MCF 10A (cell line): ENCODE data around the gene DEXI. TPM values are rescaled to one million over a fixed set of nuclear protein-coding genes. Genes with fewer than 3 reads are reported as not detected.
A peak's percentile ranks its signal among the peaks of the same experiment; 100 is the strongest.
"Not testable (repeated sequence)": the region's sequence is repeated elsewhere in the genome, so short reads cannot be mapped to it uniquely, and the experiment has no call there.

Experiments used
- BruUV-seq: library from RNA; stranded (reverse); fragments of 400-500 nt; replicated peaks from 2 replicates; lab custom pipeline; 2021; lab: Mats Ljungman, UMichigan
- CTCF ChIA-PET: fragments of 300-600 bp; sonication (Branson Sonifier 250); formaldehyde crosslinking; extraction: SDS; loops from one replicate; lab custom pipeline; 2021; ENCODE audit warnings: antibody characterized with exemption, inconsistent platforms; lab: Yijun Ruan, JAX
- POLR2A ChIA-PET: fragments of 300-600, 350-650 bp; sonication (Branson Sonifier 250); formaldehyde crosslinking; extraction: SDS; loops from one replicate; lab custom pipeline; 2020; ENCODE audit warnings: antibody characterized with exemption, inconsistent platforms; lab: Yijun Ruan, JAX
- DNase-seq: peaks from one replicate; pipeline ENCODE4 v3.0.0-alpha.2; 2018; ENCODE audit not compliant: unreplicated experiment
- H3K27ac Mint-ChIP-seq: one replicate; pipeline ENCODE4 v1.8.0; 2022; ENCODE audit warnings: mild to moderate bottlenecking, low read depth, mixed read lengths; ENCODE audit not compliant: unreplicated experiment
- H3K27me3 Mint-ChIP-seq: one replicate; pipeline ENCODE4 v1.8.0; 2022; ENCODE audit warnings: mixed read lengths; ENCODE audit not compliant: insufficient read depth, unreplicated experiment
- H3K36me3 Mint-ChIP-seq: one replicate; pipeline ENCODE4 v1.8.0; 2022; ENCODE audit warnings: mild to moderate bottlenecking, moderate library complexity, mixed read lengths; ENCODE audit not compliant: insufficient read depth, unreplicated experiment
- H3K4me1 Mint-ChIP-seq: one replicate; pipeline ENCODE4 v1.8.0; 2022; ENCODE audit warnings: mixed read lengths; ENCODE audit not compliant: insufficient read depth, unreplicated experiment
- H3K4me3 Mint-ChIP-seq: one replicate; pipeline ENCODE4 v1.8.0; 2022; ENCODE audit warnings: mild to moderate bottlenecking, moderate library complexity, mixed read lengths; ENCODE audit not compliant: unreplicated experiment
- H3K9me3 Mint-ChIP-seq: one replicate; pipeline ENCODE4 v1.8.0; 2022; ENCODE audit warnings: mixed read lengths; ENCODE audit not compliant: unreplicated experiment
- CTCF ChIP-seq: fragments of 200-600 bp; IDR thresholded peaks from one replicate; pipeline ENCODE4 v1.8.0; 2022; ENCODE audit warnings: antibody characterized with exemption, mild to moderate bottlenecking; ENCODE audit not compliant: unreplicated experiment
- intact Hi-C: fragments of 100-400 bp; cut with micrococcal nuclease; formaldehyde crosslinking; loops from 2 replicates; pipeline ENCODE4 v1.14.1; 2022
- total RNA-seq: library from RNA; stranded (reverse); gene quantifications from 2 replicates; pipeline ENCODE4 v1.2.3, GENCODE V29; 2022

DEXI gene
- total RNA-seq, 1 experiment from 2014 or later, result 24.1 TPM

GRCh38 chr16:10945065-10945787, 3.0 kb upstream of the DEXI start:
- Mint-ChIP-seq H3K27me3 (no peaks in the 10 kb centered on the region), H3K4me3 (peak overlapping the region; percentile 81), H3K36me3 (no peaks in the 10 kb centered on the region), H3K9me3 (no peaks in the 10 kb centered on the region), H3K27ac (peak overlapping the region; percentile 66), H3K4me1 (peaks cover 56% of the 10 kb centered on the region)
- ChIA-PET CTCF (interaction anchor here (0.7 to 2.4 kb wide), 4 partner anchors 9 to 483 kb away, joined by 3 to 15 read pairs (median 4); no protein-coding TSS in a partner anchor), POLR2A (interaction anchor here (0.8 to 2.1 kb wide), 8 partner anchors 8 to 1854 kb away, joined by 3 to 11 read pairs (median 3); partner anchors contain the start of genes HAPSTR1 and SOCS1)
- intact Hi-C loops, result no loop called here
- DNase-seq, result no peak
- TF ChIP-seq CTCF, result no peak
- no TSS peak for BruUV-seq

GRCh38 chr16:10944249-10945064, 2.2 kb upstream of the DEXI start, which contains the start of gene CLEC16A:
Gene CLEC16A (plus strand): TSS chr16:10944564. CDS start chr16:10944718, 154 bp downstream.
- Mint-ChIP-seq H3K27ac (peak within 1 kb of the TSS; percentile 66), H3K9me3 (no peaks in the 10 kb centered on the region), H3K36me3 (no peaks in the 10 kb centered on the region), H3K4me3 (peak within 1 kb of the TSS; percentile 94), H3K4me1 (peaks cover 56% of the 10 kb centered on the region), H3K27me3 (no peaks in the 10 kb centered on the region)
- POLR2A ChIA-PET, result interaction anchor here (0.6 to 2.1 kb wide), 15 partner anchors 9 to 1853 kb away, joined by 3 to 11 read pairs (median 3); partner anchors contain the start of genes ATF7IP2, HAPSTR1 and SOCS1
- no peak for TF ChIP-seq CTCF
- BruUV-seq, result TSS peak; percentile 64
- intact Hi-C loops, result loop anchor here (5.0 kb wide), 1 partner anchor 82 kb away; no protein-coding TSS in a partner anchor
- peak; percentile 95 for DNase-seq
- CTCF ChIA-PET, result interaction anchor here (0.7 to 2.4 kb wide), 3 partner anchors 10 to 482 kb away, joined by 3 to 15 read pairs (median 3); no protein-coding TSS in a partner anchor

GRCh38 chr16:10943064-10943353, 741 bp upstream of the DEXI start:
- intact Hi-C loops, result loop anchor here (5.0 kb wide), 1 partner anchor 81 kb away; no protein-coding TSS in a partner anchor
- TF ChIP-seq CTCF, result no peak
- Mint-ChIP-seq H3K27me3 (no peaks in the 10 kb centered on the region), H3K27ac (no peak overlapping the region), H3K4me1 (peaks cover 62% of the 10 kb centered on the region), H3K9me3 (no peaks in the 10 kb centered on the region), H3K36me3 (peaks cover 5% of the 10 kb centered on the region), H3K4me3 (peak overlapping the region; percentile 94)
- no TSS peak for BruUV-seq
- no peak for DNase-seq
- CTCF ChIA-PET, result interaction anchor here (0.6 to 0.8 kb wide), 3 partner anchors 20 to 761 kb away, joined by 3 to 4 read pairs (median 3); no protein-coding TSS in a partner anchor
- POLR2A ChIA-PET, result interaction anchor here (1.2 kb wide), 1 partner anchor 21 kb away, joined by 3 read pairs; no protein-coding TSS in a partner anchor

GRCh38 chr16:10941935-10942351, 325 bp downstream of the DEXI start:
- intact Hi-C loops, result loop anchor here (5.0 kb wide), 1 partner anchor 80 kb away; no protein-coding TSS in a partner anchor
- POLR2A ChIA-PET, result interaction anchor here (0.7 to 2.4 kb wide), 5 partner anchors 15 to 198 kb away, joined by 3 to 6 read pairs (median 3); partner anchors contain the start of gene NUBP1
- H3K9me3 Mint-ChIP-seq, H3K27me3 Mint-ChIP-seq, DNase-seq, H3K36me3 Mint-ChIP-seq, BruUV-seq: not testable (repeated sequence)
- CTCF ChIA-PET, result interaction anchor here (1.7 kb wide), 2 partner anchors 10 to 13 kb away, joined by 5 to 6 read pairs; no protein-coding TSS in a partner anchor
- H3K4me3 Mint-ChIP-seq, result peak overlapping the region; percentile 94
- peaks cover 55% of the 10 kb centered on the region for H3K4me1 Mint-ChIP-seq
- H3K27ac Mint-ChIP-seq, result peak overlapping the region; percentile 77
